Measurements from ENCODE around the gene HSPA1A.

DNA sequence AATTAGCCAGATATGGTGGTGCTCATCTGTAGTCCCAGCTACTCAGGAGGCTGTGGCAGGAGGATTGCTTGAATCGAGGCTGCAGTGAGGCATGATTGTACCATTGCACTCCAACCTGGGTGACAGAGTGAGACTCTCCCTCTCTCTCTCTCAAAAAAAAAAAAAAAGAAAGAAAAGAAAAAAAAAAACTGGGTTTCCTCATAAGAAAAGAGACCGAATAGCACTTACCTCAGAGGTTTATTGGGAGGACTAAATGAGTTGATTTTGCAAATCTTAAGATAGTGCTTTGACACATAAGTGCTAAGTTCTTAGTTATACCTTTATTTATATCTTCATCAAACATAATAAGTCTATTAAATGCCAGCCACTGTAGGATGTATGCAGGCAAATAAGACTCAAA is 44.5 kb upstream of the HSPA1A start:
- TF ChIP-seq, protein P1, sequence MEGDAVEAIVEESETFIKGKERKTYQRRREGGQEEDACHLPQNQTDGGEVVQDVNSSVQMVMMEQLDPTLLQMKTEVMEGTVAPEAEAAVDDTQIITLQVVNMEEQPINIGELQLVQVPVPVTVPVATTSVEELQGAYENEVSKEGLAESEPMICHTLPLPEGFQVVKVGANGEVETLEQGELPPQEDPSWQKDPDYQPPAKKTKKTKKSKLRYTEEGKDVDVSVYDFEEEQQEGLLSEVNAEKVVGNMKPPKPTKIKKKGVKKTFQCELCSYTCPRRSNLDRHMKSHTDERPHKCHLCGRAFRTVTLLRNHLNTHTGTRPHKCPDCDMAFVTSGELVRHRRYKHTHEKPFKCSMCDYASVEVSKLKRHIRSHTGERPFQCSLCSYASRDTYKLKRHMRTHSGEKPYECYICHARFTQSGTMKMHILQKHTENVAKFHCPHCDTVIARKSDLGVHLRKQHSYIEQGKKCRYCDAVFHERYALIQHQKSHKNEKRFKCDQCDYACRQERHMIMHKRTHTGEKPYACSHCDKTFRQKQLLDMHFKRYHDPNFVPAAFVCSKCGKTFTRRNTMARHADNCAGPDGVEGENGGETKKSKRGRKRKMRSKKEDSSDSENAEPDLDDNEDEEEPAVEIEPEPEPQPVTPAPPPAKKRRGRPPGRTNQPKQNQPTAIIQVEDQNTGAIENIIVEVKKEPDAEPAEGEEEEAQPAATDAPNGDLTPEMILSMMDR (IDR thresholded peaks at IDR 0.05; ENCODE audit: low read depth, low read length, missing input control), result no peak
- TF ChIP-seq YY1 (IDR thresholded peaks at IDR 0.05), result no peak
- TF ChIP-seq, protein P2, sequence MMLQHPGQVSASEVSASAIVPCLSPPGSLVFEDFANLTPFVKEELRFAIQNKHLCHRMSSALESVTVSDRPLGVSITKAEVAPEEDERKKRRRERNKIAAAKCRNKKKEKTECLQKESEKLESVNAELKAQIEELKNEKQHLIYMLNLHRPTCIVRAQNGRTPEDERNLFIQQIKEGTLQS (IDR thresholded peaks at IDR 0.05), result no peak
- TF ChIP-seq RAD21 (IDR thresholded peaks at IDR 0.05), result no peak
- TF ChIP-seq FOXA2 (IDR thresholded peaks at IDR 0.05), result no peak
- no peak for TF ChIP-seq EGR1 (IDR thresholded peaks at IDR 0.05; ENCODE audit: low read depth in 2 of 2)
- TF ChIP-seq FOXA1 (IDR thresholded peaks at IDR 0.05), result no peak
- TF ChIP-seq, protein P3, sequence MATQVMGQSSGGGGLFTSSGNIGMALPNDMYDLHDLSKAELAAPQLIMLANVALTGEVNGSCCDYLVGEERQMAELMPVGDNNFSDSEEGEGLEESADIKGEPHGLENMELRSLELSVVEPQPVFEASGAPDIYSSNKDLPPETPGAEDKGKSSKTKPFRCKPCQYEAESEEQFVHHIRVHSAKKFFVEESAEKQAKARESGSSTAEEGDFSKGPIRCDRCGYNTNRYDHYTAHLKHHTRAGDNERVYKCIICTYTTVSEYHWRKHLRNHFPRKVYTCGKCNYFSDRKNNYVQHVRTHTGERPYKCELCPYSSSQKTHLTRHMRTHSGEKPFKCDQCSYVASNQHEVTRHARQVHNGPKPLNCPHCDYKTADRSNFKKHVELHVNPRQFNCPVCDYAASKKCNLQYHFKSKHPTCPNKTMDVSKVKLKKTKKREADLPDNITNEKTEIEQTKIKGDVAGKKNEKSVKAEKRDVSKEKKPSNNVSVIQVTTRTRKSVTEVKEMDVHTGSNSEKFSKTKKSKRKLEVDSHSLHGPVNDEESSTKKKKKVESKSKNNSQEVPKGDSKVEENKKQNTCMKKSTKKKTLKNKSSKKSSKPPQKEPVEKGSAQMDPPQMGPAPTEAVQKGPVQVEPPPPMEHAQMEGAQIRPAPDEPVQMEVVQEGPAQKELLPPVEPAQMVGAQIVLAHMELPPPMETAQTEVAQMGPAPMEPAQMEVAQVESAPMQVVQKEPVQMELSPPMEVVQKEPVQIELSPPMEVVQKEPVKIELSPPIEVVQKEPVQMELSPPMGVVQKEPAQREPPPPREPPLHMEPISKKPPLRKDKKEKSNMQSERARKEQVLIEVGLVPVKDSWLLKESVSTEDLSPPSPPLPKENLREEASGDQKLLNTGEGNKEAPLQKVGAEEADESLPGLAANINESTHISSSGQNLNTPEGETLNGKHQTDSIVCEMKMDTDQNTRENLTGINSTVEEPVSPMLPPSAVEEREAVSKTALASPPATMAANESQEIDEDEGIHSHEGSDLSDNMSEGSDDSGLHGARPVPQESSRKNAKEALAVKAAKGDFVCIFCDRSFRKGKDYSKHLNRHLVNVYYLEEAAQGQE (IDR thresholded peaks at IDR 0.05), result no peak
